Lower leg skin (tissue), 4 donors: ENCODE data around the gene COG5. TPM values are rescaled to one million over a fixed set of nuclear protein-coding genes. Genes with fewer than 3 reads are reported as not detected.

Experiments
- DNase-seq, 2 donors: peaks; one replicate each; pipeline ENCODE4 v3.0.0-alpha.2; 2019; ENCODE audit warnings: low spot score in 2 of 2
- H3K4me3 ChIP-seq: fragments of 200-600 bp; sonication (generic); 2 replicates; pipeline ENCODE4 v1.5.1; 2017; ENCODE audit warnings: mild to moderate bottlenecking, low read depth; ENCODE audit not compliant: poor library complexity, severe bottlenecking
- CTCF ChIP-seq, 3 donors: fragments of 450-650 bp; IDR thresholded peaks; one replicate each; pipeline ENCODE4 v1.5.1; 2016; ENCODE audit warnings: antibody characterized with exemption in 3 of 3, mild to moderate bottlenecking in 3 of 3, moderate library complexity in 2 of 3
- POLR2A ChIP-seq, 2 donors: fragments of 450-650 bp; IDR thresholded peaks; one replicate each; pipeline ENCODE4 v1.6.1; 2016 to 2017; ENCODE audit warnings: antibody characterized with exemption in 2 of 2, mild to moderate bottlenecking in 1 of 2, moderate library complexity in 1 of 2
- whole genome bisulfite sequencing, 2 donors: methylation state at CpG; one replicate each; pipeline ENCODE4 v1.1.5; 2018; 5-methylcytosine and 5-hydroxymethylcytosine counted together
- intact Hi-C: fragments of 100-400 bp; cut with DNase I; formaldehyde crosslinking; loops from one replicate; pipeline ENCODE4 v1.15.0; 2023; ENCODE audit warnings: low total_unique reads
- total RNA-seq, 4 donors: library from RNA; depleted of rRNA; stranded (reverse); fragments of >200 nt; gene quantifications; one replicate each; pipeline ENCODE4 v1.1.0, GENCODE V29; 2016

COG5 gene
- total RNA-seq, 4 donors from 2014 or later: 34.4 to 50.6 (median 43.4) TPM

DNA sequence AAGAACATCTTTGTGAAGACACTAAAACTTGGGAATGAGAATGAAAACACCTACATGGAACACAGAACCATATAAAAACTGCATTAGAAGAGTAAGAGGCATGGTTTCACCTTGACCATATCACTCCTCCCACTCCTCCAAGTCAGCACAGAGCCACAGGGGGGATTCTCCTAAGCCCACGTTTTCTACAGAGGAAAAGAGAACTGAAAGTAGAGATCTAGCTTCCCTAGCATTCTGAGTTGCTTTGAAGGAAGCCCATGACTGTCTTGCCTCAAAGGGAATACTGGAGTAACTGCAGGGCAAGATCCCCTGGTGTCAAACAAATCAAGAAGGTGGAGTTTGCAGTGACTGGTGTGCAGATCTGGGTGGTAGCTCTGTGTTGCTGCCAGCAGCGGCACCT, 351.0 kb downstream of the COG5 start:
- TF ChIP-seq CTCF (IDR thresholded peaks at IDR 0.05) (no peak), POLR2A (IDR thresholded peaks at IDR 0.05) (no peak)
- DNase-seq: no peak
- H3K4me3 ChIP-seq: no peak overlapping the region
- intact Hi-C loops: no loop called here
- 82 to 85% methylated on average over 2 of the region's 2 CpGs for WGBS, 2 donors

- no peak for DNase-seq
- no peak overlapping the region for H3K4me3 ChIP-seq
- intact Hi-C loops: no loop called here
- WGBS, 2 donors: 96 to 100% methylated on average over 4 of the region's 4 CpGs
- TF ChIP-seq CTCF (IDR thresholded peaks at IDR 0.05) (no peak), POLR2A (IDR thresholded peaks at IDR 0.05) (no peak)
Observed at GRCh38 chr7:107210400-107210799, 353.3 kb downstream of the COG5 start.

DNA sequence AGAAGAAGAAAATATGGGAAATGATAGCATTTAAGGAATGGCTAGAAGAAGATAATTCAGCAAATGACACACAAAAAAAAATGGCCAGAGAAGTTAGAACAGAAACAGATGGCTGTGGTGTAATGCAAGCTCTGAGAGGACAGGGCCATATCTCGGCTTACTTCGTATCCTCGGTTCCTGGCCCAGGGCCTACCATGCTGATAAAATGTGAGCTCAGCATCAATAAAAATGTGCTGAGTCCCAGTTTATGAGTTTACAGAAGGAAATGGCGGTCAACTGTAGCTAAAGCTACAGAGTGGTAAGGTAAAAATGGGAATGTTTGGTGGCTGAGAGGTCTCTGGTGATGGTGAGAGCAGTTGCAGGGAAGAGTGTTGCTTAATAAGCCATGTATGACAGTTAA, 354.2 kb downstream of the COG5 start:
- WGBS, 2 donors: 96 to 99% methylated on average over 4 of the region's 4 CpGs
- TF ChIP-seq CTCF (IDR thresholded peaks at IDR 0.05) (no peak), POLR2A (IDR thresholded peaks at IDR 0.05) (no peak)
- DNase-seq: no peak
- intact Hi-C loops: no loop called here
- H3K4me3 ChIP-seq: no peak overlapping the region

DNA sequence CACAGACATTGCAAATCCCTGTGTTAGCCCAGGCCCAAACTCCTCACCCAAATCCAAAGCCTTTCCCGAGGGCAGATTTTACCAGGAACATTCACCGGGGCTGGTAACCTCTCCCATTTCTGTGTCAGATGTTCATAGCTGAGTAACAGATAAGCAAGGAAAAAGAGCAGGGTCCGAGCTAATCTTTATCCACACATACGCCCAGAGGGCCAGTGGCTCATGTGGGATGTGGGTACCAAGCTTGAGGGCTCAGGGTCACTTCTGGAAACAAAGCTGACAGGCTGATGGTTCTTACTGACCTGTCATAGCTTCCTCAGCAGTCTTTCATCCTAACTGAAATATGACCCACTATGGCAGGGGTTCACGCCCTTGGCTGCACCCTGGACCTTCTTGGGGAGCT, 355.2 kb downstream of the COG5 start:
- TF ChIP-seq CTCF (IDR thresholded peaks at IDR 0.05): no peak
- TF ChIP-seq POLR2A (IDR thresholded peaks at IDR 0.05): no peak
- intact Hi-C loops: no loop called here
- WGBS, 2 donors: 90 to 91% methylated on average over 5 of the region's 5 CpGs
- no peak for DNase-seq
- no peak overlapping the region for H3K4me3 ChIP-seq

- no peak for DNase-seq
- 38 to 47% methylated on average over 3 of the region's 3 CpGs for WGBS, 2 donors
- intact Hi-C loops: no loop called here
- no peak overlapping the region for H3K4me3 ChIP-seq
- no peak for TF ChIP-seq POLR2A (IDR thresholded peaks at IDR 0.05)
Observed at GRCh38 chr7:107208024-107208521, 355.6 kb downstream of the COG5 start.

GRCh38 chr7:107207459-107207858, 356.3 kb downstream of the COG5 start:
- TF ChIP-seq POLR2A (IDR thresholded peaks at IDR 0.05) (no peak), CTCF (IDR thresholded peaks at IDR 0.05) (no peak)
- no peak for DNase-seq
- WGBS, 2 donors: 80 to 89% methylated on average over 5 of the region's 5 CpGs
- no peak overlapping the region for H3K4me3 ChIP-seq
- intact Hi-C loops: no loop called here
